WTC11 (cell line): Measurements from ENCODE around the gene NEK6. TPM values are rescaled to one million over a fixed set of nuclear protein-coding genes. Genes with fewer than 3 reads are reported as not detected.

ENCODE experiments used
- ATAC-seq: fragments of 200-7000 bp; cut with Tn5 transposase; 2 replicates; pipeline ENCODE4 v1.10.0; 2021; ENCODE audit warnings: mild to moderate bottlenecking, moderate library complexity
- CTCF ChIA-PET: fragments of 300-600 bp; sonication (Branson Sonifier 250); formaldehyde crosslinking; loops from one replicate; lab custom pipeline; 2021; ENCODE audit warnings: antibody characterized with exemption; lab: Charles Lee
- POLR2A ChIA-PET: fragments of 350-600 bp; sonication (Branson Sonifier 250); formaldehyde crosslinking; loops from one replicate; lab custom pipeline; 2021; ENCODE audit warnings: antibody characterized with exemption; lab: Charles Lee
- DNase-seq: peaks from one replicate; pipeline ENCODE4 v3.0.0; 2021; ENCODE audit warnings: low spot score
- H3K27ac Mint-ChIP-seq: 2 replicates; pipeline ENCODE4 v1.8.0; 2021; ENCODE audit warnings: mixed read lengths
- H3K27me3 Mint-ChIP-seq: 2 replicates; pipeline ENCODE4 v1.8.0; 2021; ENCODE audit warnings: low read depth, mild to moderate bottlenecking, moderate library complexity, mixed read lengths
- H3K36me3 Mint-ChIP-seq: 2 replicates; pipeline ENCODE4 v1.8.0; 2021; ENCODE audit warnings: mixed read lengths
- H3K4me1 Mint-ChIP-seq: 2 replicates; pipeline ENCODE4 v1.8.0; 2022; ENCODE audit warnings: mixed read lengths
- H3K4me3 Mint-ChIP-seq: 2 replicates; pipeline ENCODE4 v1.8.0; 2021; ENCODE audit warnings: mild to moderate bottlenecking, moderate library complexity, mixed read lengths
- H3K9me3 Mint-ChIP-seq: 2 replicates; pipeline ENCODE4 v1.8.0; 2021; ENCODE audit warnings: mixed read lengths
- ATF1 ChIP-seq: sonication (generic); formaldehyde crosslinking; IDR thresholded peaks from 2 replicates; pipeline ENCODE4 v1.8.1; 2023; ENCODE audit warnings: mild to moderate bottlenecking, moderate library complexity, missing genetic modification reagents
- ATF3 ChIP-seq: sonication (generic); formaldehyde crosslinking; conservative IDR thresholded peaks from 2 replicates; pipeline ENCODE4 v1.8.1; 2022; ENCODE audit warnings: mild to moderate bottlenecking, missing genetic modification reagents
- CBFB ChIP-seq: sonication (generic); formaldehyde crosslinking; IDR thresholded peaks from 2 replicates; pipeline ENCODE4 v1.8.1; 2022; ENCODE audit warnings: mild to moderate bottlenecking, low read depth, missing genetic modification reagents
- CTCF ChIP-seq: fragments of 200-600 bp; IDR thresholded peaks from 2 replicates; pipeline ENCODE4 v1.8.0; 2022; ENCODE audit warnings: antibody characterized with exemption
- EMX1 ChIP-seq: fragments of 250-450 bp; sonication (Bioruptor Pico); IDR thresholded peaks from 2 replicates; pipeline ENCODE4 v1.8.0; 2021; ENCODE audit warnings: mild to moderate bottlenecking
- ESRRA ChIP-seq: sonication (generic); formaldehyde crosslinking; IDR thresholded peaks from 2 replicates; pipeline ENCODE4 v1.8.1; 2022; ENCODE audit warnings: mild to moderate bottlenecking, missing genetic modification reagents, borderline replicate concordance
- FOXK1 ChIP-seq: sonication (generic); formaldehyde crosslinking; IDR thresholded peaks from 2 replicates; pipeline ENCODE4 v1.8.0; 2022; ENCODE audit warnings: mild to moderate bottlenecking, moderate library complexity, missing genetic modification reagents
- FOXP1 ChIP-seq: sonication (generic); formaldehyde crosslinking; IDR thresholded peaks from 2 replicates; pipeline ENCODE4 v1.8.0; 2022; ENCODE audit warnings: missing genetic modification reagents, mild to moderate bottlenecking, moderate library complexity, borderline replicate concordance
- IRF1 ChIP-seq: sonication (generic); formaldehyde crosslinking; IDR thresholded peaks from 2 replicates; pipeline ENCODE4 v1.8.0; 2023; ENCODE audit warnings: missing genetic modification reagents
- MAX ChIP-seq: sonication (generic); formaldehyde crosslinking; IDR thresholded peaks from 2 replicates; pipeline ENCODE4 v1.8.0; 2022; ENCODE audit warnings: mild to moderate bottlenecking, missing genetic modification reagents
- SMAD3 ChIP-seq: sonication (generic); formaldehyde crosslinking; IDR thresholded peaks from 2 replicates; pipeline ENCODE4 v1.8.0; 2022; ENCODE audit warnings: missing genetic modification reagents, mild to moderate bottlenecking, borderline replicate concordance
- SMAD4 ChIP-seq: sonication (generic); formaldehyde crosslinking; IDR thresholded peaks from 2 replicates; pipeline ENCODE4 v1.8.0; 2022; ENCODE audit warnings: mild to moderate bottlenecking, missing genetic modification reagents
- SP1 ChIP-seq: sonication (generic); formaldehyde crosslinking; conservative IDR thresholded peaks from 2 replicates; pipeline ENCODE4 v1.8.1; 2022; ENCODE audit warnings: missing genetic modification reagents
- STAT6 ChIP-seq: sonication (generic); formaldehyde crosslinking; conservative IDR thresholded peaks from 2 replicates; pipeline ENCODE4 v1.8.1; 2023; ENCODE audit warnings: mild to moderate bottlenecking, low read depth, missing genetic modification reagents, moderate library complexity
- ZBTB21 ChIP-seq: sonication (generic); formaldehyde crosslinking; IDR thresholded peaks from 2 replicates; pipeline ENCODE4 v1.8.1; 2023; ENCODE audit warnings: mild to moderate bottlenecking, missing genetic modification reagents, borderline replicate concordance
- total RNA-seq: library from RNA; stranded (reverse); gene quantifications from 3 replicates; pipeline ENCODE4 v1.2.3, GENCODE V29; 2021
- TF ChIP-seq, protein P1 (sequence below): sonication (generic); formaldehyde crosslinking; IDR thresholded peaks from 2 replicates; pipeline ENCODE4 v1.8.1; 2023; ENCODE audit warnings: mild to moderate bottlenecking, missing genetic modification reagents, borderline replicate concordance
- TF ChIP-seq, protein P2 (sequence below): sonication (generic); formaldehyde crosslinking; IDR thresholded peaks from 2 replicates; pipeline ENCODE4 v1.8.1; 2022; ENCODE audit warnings: low read depth, mild to moderate bottlenecking, moderate library complexity, missing genetic modification reagents, borderline replicate concordance
- TF ChIP-seq, protein P3 (sequence below): sonication (generic); formaldehyde crosslinking; IDR thresholded peaks from 2 replicates; pipeline ENCODE4 v1.8.0; 2022; ENCODE audit warnings: missing genetic modification reagents

Gene NEK6
- total RNA-seq, 1 experiment from 2014 or later = 23.0 TPM

DNA sequence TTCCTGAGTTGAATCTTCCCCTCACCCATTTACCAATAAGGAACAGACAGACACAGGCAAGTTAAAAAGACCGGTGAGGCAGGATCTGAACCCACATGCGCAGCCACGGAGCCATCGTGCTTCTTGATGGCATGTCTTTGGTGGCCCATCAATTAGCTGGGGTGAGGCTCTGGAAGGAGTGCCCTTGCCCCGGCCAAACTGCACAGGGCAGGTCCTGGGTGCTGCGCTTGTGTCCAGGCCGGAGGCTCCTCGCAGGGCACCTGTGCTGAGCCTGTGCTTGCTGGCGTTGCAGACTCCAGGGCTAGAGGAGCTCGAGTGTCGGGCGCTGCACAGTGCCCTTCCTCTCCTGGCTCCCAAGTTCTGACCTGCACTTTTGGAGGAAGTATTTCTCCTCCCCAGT lies 91.1 kb downstream of the NEK6 start:
- H3K9me3 Mint-ChIP-seq = no peaks in the 10 kb centered on the region
- no peak overlapping the region for H3K27ac Mint-ChIP-seq
- peaks cover 35% of the 10 kb centered on the region for H3K36me3 Mint-ChIP-seq
- TF ChIP-seq ATF3 (CRISPR knock-in tag) (no peak), ZBTB21 (CRISPR knock-in tag) (no peak), SP1 (CRISPR knock-in tag) (no peak), FOXP1 (no peak), STAT6 (no peak), ATF1 (CRISPR knock-in tag) (no peak), CTCF (no peak), SMAD3 (CRISPR knock-in tag) (no peak), ESRRA (CRISPR knock-in tag) (no peak), SMAD4 (CRISPR knock-in tag) (no peak), FOXK1 (CRISPR knock-in tag) (no peak), EMX1 (CRISPR knock-in tag) (no peak), MAX (CRISPR knock-in tag) (no peak)
- TF ChIP-seq, protein P1, sequence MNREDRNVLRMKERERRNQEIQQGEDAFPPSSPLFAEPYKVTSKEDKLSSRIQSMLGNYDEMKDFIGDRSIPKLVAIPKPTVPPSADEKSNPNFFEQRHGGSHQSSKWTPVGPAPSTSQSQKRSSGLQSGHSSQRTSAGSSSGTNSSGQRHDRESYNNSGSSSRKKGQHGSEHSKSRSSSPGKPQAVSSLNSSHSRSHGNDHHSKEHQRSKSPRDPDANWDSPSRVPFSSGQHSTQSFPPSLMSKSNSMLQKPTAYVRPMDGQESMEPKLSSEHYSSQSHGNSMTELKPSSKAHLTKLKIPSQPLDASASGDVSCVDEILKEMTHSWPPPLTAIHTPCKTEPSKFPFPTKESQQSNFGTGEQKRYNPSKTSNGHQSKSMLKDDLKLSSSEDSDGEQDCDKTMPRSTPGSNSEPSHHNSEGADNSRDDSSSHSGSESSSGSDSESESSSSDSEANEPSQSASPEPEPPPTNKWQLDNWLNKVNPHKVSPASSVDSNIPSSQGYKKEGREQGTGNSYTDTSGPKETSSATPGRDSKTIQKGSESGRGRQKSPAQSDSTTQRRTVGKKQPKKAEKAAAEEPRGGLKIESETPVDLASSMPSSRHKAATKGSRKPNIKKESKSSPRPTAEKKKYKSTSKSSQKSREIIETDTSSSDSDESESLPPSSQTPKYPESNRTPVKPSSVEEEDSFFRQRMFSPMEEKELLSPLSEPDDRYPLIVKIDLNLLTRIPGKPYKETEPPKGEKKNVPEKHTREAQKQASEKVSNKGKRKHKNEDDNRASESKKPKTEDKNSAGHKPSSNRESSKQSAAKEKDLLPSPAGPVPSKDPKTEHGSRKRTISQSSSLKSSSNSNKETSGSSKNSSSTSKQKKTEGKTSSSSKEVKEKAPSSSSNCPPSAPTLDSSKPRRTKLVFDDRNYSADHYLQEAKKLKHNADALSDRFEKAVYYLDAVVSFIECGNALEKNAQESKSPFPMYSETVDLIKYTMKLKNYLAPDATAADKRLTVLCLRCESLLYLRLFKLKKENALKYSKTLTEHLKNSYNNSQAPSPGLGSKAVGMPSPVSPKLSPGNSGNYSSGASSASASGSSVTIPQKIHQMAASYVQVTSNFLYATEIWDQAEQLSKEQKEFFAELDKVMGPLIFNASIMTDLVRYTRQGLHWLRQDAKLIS (CRISPR knock-in tag) = no peak
- TF ChIP-seq, protein P2, sequence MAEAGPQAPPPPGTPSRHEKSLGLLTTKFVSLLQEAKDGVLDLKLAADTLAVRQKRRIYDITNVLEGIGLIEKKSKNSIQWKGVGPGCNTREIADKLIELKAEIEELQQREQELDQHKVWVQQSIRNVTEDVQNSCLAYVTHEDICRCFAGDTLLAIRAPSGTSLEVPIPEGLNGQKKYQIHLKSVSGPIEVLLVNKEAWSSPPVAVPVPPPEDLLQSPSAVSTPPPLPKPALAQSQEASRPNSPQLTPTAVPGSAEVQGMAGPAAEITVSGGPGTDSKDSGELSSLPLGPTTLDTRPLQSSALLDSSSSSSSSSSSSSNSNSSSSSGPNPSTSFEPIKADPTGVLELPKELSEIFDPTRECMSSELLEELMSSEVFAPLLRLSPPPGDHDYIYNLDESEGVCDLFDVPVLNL (CRISPR knock-in tag) = no peak
- POLR2A ChIA-PET = no interaction called here
- no peaks in the 10 kb centered on the region for H3K4me1 Mint-ChIP-seq
- no peaks in the 10 kb centered on the region for H3K27me3 Mint-ChIP-seq
- CTCF ChIA-PET = no interaction called here
- DNase-seq (peak; percentile 5), ATAC-seq (no peak)
- H3K4me3 Mint-ChIP-seq = no peak overlapping the region

GRCh38 chr9:124349267-124349666 lies 91.5 kb downstream of the NEK6 start:
- POLR2A ChIA-PET = no interaction called here
- TF ChIP-seq, protein P3, sequence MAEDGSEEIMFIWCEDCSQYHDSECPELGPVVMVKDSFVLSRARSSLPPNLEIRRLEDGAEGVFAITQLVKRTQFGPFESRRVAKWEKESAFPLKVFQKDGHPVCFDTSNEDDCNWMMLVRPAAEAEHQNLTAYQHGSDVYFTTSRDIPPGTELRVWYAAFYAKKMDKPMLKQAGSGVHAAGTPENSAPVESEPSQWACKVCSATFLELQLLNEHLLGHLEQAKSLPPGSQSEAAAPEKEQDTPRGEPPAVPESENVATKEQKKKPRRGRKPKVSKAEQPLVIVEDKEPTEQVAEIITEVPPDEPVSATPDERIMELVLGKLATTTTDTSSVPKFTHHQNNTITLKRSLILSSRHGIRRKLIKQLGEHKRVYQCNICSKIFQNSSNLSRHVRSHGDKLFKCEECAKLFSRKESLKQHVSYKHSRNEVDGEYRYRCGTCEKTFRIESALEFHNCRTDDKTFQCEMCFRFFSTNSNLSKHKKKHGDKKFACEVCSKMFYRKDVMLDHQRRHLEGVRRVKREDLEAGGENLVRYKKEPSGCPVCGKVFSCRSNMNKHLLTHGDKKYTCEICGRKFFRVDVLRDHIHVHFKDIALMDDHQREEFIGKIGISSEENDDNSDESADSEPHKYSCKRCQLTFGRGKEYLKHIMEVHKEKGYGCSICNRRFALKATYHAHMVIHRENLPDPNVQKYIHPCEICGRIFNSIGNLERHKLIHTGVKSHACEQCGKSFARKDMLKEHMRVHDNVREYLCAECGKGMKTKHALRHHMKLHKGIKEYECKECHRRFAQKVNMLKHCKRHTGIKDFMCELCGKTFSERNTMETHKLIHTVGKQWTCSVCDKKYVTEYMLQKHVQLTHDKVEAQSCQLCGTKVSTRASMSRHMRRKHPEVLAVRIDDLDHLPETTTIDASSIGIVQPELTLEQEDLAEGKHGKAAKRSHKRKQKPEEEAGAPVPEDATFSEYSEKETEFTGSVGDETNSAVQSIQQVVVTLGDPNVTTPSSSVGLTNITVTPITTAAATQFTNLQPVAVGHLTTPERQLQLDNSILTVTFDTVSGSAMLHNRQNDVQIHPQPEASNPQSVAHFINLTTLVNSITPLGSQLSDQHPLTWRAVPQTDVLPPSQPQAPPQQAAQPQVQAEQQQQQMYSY (CRISPR knock-in tag) = no peak
- TF ChIP-seq STAT6 = no peak
- no peak for TF ChIP-seq FOXK1 (CRISPR knock-in tag)
- no peak for TF ChIP-seq CBFB (CRISPR knock-in tag)
- no peak for TF ChIP-seq IRF1 (CRISPR knock-in tag)

More at GRCh38 chr9:124349267-124349666, 91.5 kb downstream of the NEK6 start:
- H3K27me3 Mint-ChIP-seq = no peaks in the 10 kb centered on the region
- H3K9me3 Mint-ChIP-seq = no peaks in the 10 kb centered on the region
- H3K36me3 Mint-ChIP-seq = peaks cover 38% of the 10 kb centered on the region
- CTCF ChIA-PET = no interaction called here
- no peaks in the 10 kb centered on the region for H3K4me1 Mint-ChIP-seq
- no peak for ATAC-seq
- no peak overlapping the region for H3K4me3 Mint-ChIP-seq
- H3K27ac Mint-ChIP-seq = no peak overlapping the region
- no peak for DNase-seq
